Pulmonary artery endothelial cell (primary cell): ENCODE data around the gene PRUNE2. TPM values are rescaled to one million over a fixed set of nuclear protein-coding genes. Genes with fewer than 3 reads are reported as not detected.
"Not testable (repeated sequence)": the region's sequence is repeated elsewhere in the genome, so short reads cannot be mapped to it uniquely, and the experiment has no call there.

Experiments
- DNase-seq: peaks from one replicate; pipeline ENCODE4 v3.0.0-alpha.2; 2011; ENCODE audit warnings: low read depth, low spot score
- total RNA-seq: library from RNA; depleted of rRNA; stranded (reverse); fragments of >200 nt; gene quantifications from 2 replicates; pipeline ENCODE4 v1.2.3, GENCODE V29; 2014

The PRUNE2 gene
- total RNA-seq, 1 donor from 2014 or later = 8.4 TPM

DNA sequence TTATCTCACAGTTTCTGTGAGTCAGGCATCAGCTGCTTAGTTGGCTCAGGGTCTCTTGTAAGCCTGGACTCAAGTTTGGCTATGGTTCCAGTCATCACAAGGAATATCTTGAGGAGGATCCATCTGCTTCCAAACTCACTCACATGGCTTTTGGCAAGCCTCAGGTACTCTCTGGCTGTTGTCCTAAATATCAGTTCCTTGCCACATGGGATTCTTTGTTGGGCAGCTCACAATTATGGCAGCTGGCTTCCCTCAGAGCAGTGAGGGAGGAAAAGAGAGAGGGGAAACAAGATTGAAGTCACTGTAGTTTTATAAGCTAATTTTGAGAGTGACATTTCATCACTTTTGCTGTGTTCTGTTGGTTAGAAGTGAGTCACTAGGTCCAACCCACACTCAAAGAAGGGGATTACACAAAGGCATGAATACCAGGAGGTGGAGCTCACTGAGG, 302.4 kb downstream of the PRUNE2 start:
- DNase-seq = no peak

DNA sequence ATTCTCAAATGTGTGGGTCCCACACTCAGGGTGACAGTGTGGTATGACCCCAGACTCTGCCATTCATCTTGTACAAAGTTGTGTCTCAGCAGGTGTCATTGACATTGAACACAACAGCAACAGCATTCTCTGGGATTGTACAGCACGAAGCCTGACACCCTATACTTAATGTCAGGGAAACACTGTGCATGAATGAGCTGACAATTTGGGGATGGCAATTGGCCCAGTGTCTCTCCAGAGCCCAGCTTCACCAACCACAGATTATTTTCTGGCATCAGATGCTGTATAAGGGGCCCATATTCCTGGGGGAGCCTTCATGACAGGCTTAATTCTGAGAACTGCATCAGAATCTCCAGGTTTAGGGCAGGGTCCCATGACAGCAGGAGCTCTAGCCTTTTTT, 303.7 kb downstream of the PRUNE2 start:
- DNase-seq = no peak

DNA sequence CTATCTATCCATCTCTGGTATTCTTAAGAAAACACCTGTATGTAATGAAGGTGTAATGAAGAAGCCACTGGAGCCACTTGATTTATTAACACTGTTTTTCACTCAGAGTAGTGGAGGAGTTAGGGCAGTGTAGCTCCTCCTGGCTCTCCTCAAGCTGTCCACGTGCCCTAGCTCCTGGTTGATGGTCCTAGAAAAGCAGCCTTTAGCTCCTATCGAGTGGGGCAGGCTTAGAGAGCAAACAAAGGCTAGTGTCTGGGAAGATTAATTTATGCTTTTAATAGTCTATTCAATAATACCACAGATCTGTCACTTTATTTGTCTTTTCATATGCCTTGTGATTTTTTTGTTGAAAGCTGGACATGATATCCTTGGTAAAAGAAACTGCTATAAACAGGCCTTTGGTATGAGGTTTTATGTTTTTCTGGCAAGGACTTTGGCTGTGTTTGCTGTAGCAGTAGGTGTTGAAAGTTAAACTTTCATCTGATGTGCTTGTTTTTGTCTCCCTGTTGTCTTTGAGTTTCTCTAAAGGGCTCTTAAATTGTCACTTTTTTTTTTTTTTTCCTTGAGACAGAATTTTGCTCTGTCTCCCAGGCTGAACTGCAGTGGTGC, 305.8 kb downstream of the PRUNE2 start:
- no peak for DNase-seq

DNA sequence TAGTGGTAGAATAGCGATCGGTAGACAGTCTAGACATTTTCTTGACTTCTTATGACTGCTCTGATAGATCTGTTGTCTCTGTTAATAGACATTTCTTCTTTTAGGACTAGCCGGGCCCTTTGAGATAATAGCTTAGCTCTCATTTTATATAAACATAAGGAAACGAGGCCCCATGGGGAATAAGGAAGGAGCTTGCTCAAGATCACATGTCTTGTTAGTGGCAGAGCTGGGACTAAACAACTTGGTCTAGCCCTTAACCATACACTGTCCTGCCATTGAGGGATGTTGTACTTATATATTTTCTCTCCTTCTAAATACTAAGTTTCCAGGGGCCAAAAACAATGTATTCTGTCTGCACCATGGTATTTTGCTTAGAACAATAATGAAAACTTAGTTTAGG, 306.9 kb downstream of the PRUNE2 start:
- no peak for DNase-seq

DNA sequence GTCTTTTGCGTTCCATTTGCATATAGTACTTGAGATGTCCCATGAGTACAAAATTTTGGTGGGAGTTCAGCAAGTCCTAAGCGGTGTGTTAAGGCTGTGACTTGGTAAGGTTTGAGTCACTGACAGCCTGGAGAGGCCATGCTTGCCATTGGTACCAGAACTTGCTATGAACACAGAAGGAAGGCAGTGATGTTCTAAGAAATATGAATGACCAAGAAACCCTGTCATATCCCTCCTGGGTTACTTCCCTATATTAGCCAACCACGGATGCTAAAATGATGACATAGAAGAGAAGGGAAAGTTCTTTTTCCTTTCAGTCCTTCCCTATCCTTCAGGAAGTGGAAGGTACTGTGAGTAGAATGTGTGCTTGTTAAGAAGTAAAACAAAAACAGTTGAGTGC, 310.3 kb downstream of the PRUNE2 start:
- DNase-seq = no peak

DNA sequence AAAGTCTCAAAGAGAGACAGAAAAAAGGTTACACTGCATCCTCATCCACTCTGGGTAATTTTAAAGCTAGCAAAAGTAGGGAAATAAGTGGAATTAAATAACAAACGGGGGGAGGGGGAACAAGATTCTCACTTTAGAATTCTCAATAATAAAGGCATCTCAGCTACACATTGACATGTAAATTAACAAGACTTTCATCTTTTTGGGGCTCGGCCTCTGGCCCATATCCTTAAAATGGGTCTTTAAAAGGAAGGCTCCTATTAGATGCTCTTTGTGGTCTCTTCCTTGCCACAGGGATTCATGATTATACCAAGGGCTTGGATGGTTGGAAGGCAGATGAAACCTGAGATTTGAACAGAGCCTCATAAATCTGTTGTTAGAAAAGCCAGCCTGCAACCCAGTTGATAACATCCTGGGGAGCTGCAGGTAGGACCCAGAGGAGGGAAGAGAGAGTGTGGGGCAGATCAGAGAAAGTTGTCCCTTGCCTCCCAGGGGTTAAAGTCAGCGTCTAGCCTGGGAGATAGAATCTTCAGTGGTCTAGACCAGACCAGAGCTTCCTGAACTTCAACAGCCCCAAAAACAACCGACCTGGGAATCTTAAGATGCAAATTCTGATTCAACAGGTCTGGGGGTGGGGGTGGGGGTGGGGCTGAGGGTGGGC, 311.0 kb downstream of the PRUNE2 start:
- DNase-seq = no peak

DNA sequence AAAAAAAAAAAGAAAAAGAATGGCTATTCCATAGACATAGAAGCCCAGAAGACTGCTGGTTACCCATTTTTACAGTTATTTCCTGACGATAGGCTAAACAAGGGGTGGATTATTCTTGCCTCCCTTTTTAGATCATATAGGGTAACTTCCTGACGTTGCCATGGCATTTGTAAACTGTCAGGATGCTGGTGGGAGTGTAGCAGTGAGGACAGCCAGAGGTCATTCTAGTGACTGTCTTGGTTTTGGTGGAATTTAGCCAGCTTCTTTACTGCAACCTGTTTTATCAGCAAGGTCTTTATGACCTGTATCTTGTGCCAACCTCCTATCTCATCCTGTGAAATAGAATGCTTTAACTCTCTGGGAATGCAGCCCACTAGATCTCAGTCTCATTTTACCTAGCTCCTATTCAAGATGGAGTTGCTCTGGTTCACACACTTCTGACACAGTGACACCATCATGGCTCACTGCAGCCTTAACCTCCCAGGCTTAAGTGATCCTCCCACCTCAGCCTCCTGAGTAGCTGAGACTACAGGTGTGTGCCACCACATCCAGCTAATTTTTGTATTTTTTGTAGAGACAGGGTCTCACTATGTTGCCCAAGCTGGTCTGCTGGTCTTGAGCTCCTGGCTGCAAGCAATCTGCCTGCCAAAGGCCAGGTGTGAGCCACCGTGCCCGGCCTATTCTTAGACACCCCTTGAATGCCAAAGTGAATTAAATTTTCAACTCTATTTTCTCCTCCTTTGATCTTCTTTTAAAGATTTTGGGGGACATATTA, 311.8 kb downstream of the PRUNE2 start:
- not testable (repeated sequence) for DNase-seq

DNA sequence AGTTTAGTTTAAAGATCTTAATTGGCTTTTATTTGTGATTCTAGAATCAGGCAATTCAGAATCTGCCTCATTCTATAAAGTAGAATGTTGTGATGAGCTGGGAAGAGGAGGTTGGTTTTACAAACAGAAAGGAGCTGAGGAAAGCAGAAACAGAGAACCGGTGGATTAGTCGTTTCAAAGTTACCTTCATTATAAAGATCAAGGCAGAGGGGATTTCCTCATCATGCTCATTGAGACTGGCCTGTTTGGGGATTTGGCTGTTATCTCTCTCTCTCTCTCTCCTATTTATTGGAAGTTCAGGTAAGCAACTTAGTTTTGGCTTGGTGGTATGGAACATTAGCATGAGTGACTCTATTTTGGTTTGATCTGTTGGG, 313.0 kb downstream of the PRUNE2 start:
- DNase-seq = no peak

DNA sequence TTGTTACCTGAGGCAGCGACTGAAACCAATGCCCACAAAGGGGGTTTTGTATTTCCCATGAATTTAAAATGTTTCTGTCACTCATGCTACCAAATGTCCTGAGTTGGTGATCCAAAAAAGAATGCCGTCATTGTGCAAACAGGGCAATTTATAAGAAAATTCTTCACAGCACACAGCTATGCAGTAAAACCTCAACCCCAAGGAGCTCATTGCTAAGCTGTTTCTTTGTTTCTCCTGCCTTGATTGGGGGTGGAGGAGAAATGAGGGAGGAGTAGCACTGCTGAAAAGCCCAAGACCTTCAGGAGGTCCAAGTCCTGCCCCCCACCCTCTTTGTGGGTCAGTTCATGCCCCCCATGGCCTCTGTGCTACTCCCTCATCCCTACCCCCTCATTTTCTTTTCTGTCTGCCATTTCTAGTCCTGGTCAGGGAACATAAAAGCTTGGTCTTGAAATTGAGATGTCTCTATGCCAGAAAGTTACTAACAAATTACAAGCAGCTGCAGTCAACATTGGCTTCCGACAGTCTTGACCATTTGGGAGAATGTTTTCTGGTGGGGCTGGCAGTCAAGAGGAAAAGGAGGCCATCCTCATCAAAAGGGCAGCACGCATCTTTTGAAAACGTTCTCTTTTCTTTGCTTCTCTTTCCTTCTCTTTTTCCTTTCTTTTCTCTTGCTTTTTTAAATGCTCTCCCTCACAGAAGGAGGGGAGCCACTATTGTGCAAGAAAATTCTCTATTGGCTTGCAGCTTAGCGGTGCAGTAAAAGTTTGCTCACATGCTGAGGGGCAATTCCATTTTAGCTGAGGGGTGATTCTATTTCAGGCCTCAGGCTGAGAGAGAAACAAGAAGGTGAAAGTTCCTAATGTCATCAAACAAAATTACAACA, 313.6 kb downstream of the PRUNE2 start:
- DNase-seq = no peak

DNA sequence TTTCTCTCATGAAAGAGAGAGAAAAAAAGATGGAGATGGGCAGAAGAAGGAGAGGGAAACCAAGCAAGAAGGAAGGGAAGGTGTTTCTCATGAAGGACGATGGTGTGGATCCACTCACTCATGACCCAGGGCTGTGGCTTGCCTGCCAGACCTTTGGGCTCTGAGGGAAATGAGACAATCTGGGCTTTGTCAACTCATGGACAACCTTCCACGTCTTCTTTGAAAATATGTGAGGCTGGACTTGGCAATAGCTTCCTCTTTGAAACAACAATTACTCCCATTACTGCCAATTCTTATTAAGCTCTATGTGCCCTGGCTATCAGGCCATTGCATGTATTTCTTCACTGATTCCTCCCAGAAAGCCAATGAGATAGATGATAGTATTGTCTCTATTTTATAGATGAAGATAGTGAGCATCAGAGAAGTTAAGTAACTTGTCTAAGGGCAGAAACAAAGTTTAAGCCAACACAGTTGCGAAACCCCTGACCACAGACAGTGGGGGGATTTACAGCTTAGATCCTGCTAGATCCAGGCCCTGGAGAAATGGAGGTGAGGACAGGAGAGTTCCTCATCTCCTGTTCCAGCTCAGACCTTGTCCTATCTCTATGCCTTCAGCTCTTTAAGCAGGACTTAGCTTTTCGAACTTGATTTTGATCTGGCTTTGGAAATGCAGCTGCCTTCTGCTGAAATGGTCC, 314.5 kb downstream of the PRUNE2 start:
- no peak for DNase-seq

DNA sequence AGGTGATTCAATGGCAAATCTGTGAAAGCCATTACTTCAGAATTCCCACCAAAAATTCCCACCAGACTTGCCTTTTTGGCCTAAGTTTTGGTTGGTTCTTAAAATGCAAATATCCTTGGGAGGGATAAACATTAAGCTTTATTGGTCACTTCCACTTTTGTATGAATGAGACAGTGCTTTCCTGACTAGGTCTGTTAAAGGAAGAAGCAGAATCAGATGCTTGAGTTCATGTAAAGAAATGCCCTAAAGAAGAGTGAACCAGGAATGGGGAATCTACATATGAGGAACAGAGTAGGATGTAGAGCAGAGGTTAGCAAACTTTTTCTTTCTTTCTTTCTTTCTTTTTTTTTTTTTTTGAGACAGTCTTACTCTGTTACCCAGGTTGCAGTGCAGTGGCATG, 317.6 kb downstream of the PRUNE2 start:
- no peak for DNase-seq

DNA sequence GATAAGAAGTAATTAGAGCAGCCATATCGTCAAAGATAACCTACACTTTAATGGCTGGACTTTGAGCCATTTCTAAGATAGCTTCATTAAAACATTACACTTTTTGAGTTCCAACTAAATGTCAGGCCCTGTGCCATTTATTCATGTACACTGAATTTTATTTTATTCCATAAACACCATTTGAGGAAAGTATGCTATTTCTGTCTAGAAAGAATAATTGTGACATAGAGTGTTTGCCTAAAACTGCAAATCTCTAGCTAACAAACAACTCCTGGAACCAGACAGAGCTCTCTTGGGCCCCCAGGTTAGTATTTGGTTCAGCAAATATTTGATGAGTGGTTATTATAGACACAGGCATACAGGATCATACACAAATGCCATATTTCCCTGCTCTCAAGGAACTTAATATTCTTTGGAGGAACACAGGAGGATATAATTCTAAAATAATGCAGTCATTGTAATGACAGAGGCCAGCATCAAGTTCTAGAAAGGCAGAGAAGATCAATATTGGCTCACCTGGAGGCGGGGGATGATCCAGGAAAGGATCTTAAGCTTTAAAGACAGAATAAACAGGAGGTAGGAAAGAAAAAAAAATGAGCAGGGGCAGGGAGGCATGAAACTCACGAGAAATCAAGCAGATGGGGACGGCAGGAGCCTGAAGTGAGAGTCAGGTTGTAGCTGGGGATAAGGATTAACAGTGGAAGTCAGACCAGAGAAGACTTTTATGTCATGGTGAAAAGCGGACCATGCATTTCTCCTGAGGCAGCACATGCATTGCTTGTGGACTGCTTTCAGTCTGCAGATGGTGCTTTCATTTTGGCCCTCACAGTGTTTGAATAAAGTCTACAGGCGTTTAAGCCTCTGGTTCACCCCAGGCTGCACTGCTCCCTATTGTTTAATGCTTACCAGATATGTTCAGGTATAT, 319.3 kb downstream of the PRUNE2 start:
- no peak for DNase-seq

DNA sequence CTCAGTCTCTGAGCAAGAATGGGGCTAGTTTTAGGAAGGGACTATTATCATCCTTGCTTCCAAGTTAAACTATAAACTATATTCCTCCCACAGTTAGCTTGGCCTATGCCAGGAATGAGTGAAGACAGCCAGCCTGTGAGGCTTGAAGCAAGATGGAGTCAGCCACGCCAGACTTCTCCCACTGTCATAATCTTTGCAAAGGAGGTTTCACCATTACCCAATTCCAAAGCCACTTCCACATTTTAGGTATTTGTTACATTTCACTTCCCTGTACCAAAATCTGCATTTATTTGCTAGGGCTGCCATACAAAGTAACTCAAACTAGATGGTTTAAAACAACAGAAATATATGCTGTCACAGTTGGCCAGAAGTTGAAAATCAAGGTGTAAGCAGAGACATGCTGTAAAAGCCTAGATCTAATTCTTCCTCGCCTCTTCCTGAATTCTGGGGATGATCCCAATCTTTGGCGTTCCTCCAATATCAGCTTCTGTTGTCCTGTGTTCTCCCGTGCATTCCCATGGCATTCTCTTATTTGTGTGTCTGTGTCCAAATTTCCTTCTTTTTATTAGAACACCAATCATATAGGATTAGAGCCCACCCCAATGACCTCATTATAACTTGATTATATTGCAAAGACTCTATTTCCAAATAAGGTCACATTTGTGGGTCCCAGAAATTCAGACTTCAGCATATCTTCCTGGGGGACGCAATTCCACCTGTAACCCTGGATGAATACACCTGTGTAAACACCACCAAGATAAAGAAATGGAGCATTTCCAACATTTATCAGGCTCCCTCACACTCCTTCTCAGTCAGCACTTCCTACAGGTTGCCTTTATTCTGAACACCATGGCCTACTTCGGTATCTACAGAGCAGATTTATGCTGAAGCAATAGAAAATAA, 320.2 kb downstream of the PRUNE2 start:
- no peak for DNase-seq

DNA sequence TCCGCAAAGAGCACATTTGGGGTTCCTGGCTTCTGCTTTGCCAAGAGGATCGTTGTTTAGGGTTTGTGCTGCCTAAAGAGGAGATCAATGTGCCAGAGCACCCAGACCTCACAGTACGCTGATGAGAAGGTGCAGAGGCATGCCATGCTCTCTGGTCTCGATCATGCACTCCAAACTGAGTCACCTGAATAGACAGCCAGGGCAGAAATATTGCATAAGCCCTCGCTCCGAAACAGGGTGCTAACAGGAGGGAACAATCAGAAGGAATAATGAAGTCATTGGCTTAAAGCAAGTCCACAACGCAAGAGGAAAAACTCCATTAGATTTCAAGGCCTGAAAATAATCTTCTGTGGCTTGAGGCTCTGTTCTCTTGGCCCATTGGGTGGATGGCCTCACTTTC, 322.7 kb downstream of the PRUNE2 start:
- DNase-seq = no peak

DNA sequence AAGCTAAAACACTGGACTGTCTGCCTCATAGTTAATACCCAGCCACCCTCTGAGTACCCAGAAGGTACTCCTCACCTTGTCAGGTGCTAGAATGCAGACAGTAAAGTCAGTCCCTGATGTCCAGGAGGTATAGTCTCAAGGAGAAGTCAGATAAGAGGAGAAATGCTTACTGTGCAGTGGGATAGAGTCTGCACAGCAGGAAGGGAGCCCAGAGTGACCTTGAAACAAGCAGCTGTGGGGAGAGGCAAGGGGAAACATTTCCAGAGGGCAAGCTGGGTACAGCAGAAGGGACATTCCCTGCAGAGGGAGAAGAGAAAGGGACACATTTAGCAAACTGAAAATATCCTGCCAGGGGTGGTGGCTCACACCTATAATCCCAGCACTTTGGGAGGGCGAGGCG, 324.2 kb downstream of the PRUNE2 start:
- no peak for DNase-seq

DNA sequence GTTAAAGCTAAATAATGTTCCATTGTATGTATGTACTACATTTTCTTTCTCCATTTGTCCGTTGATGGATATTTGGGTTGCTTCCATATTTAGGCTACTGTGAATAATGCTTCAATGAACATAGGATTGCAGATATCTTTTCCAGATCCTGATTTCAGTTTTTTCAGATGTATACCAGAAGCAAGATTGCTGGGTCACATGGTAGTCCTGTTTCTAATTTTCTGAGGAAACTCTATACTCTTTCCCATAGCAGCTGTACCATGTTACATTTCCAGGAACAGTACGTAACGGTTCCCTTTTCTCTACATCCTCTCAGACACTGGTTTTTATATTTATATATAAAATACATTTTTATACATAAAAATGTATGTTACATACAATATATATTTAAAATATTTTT, 325.1 kb downstream of the PRUNE2 start:
- DNase-seq = no peak

DNA sequence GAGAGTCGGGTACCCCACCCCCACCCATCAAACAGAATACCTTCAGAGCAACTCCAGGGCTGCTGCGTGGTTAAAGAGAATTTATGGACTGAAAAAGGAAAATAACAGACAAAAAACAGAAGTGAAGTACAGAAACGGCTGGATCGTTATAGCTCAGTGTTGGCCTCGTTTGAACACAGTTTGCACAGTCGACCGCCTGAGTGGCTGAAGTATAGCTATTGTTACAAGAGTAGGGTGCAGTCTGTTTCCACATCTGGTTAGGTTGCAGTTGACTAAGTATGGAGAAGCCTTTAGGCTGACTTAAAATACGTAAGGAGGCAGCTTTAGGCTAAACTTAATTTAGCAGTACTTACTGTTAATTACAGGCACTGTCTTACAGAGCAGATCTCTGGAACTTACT, 325.7 kb downstream of the PRUNE2 start:
- no peak for DNase-seq

DNA sequence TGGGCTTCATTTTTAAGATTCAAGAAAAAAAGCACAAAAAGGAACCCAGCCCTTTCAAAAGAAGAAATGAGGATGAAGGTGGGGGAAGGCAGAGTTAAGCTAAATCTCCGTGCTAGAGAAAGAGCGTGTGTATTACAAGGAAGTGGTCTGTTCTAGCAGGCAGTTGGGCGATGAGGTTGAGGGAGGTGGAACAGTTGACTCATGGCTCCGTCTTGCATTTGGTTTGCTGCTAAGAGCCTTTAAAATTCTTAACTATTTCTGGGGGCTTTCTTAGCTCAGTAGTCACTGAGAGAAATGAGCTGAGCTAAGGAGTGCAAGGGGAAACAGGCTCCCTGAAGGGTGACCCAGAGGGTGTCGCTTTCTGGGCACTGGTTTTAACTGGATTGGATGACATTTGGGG, 329.6 kb downstream of the PRUNE2 start:
- no peak for DNase-seq

DNA sequence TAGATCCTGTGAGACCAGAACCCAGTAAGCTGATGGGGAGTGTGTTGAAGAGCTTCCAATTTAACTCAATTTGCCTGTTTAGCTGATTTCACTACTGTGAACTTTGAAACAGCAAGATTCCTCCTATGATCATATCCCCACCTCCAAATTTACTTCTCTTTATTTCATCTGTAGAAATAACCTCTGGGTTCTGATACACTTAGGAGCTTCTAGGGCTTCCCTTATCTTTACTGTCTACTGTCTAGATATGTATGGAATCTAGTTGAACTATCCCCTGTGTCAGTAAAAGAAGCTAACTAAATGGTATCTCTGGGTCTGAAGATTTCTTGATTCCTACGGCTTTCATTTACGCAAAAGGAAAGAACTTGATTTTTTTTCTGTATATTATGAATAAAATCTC, 330.2 kb downstream of the PRUNE2 start:
- no peak for DNase-seq
